Measurements from ENCODE around the gene TMEM200C.

Gene TMEM200C

GRCh38 chr18:5851998-5852397, 43.3 kb downstream of the TMEM200C start:
- no peak overlapping the region for H3K27ac ChIP-seq (replicated peaks)
- TF ChIP-seq, protein P1, sequence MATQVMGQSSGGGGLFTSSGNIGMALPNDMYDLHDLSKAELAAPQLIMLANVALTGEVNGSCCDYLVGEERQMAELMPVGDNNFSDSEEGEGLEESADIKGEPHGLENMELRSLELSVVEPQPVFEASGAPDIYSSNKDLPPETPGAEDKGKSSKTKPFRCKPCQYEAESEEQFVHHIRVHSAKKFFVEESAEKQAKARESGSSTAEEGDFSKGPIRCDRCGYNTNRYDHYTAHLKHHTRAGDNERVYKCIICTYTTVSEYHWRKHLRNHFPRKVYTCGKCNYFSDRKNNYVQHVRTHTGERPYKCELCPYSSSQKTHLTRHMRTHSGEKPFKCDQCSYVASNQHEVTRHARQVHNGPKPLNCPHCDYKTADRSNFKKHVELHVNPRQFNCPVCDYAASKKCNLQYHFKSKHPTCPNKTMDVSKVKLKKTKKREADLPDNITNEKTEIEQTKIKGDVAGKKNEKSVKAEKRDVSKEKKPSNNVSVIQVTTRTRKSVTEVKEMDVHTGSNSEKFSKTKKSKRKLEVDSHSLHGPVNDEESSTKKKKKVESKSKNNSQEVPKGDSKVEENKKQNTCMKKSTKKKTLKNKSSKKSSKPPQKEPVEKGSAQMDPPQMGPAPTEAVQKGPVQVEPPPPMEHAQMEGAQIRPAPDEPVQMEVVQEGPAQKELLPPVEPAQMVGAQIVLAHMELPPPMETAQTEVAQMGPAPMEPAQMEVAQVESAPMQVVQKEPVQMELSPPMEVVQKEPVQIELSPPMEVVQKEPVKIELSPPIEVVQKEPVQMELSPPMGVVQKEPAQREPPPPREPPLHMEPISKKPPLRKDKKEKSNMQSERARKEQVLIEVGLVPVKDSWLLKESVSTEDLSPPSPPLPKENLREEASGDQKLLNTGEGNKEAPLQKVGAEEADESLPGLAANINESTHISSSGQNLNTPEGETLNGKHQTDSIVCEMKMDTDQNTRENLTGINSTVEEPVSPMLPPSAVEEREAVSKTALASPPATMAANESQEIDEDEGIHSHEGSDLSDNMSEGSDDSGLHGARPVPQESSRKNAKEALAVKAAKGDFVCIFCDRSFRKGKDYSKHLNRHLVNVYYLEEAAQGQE (IDR thresholded peaks at IDR 0.05; ENCODE audit: insufficient replicate concordance, low read depth), result no peak
- TF ChIP-seq, protein P2, sequence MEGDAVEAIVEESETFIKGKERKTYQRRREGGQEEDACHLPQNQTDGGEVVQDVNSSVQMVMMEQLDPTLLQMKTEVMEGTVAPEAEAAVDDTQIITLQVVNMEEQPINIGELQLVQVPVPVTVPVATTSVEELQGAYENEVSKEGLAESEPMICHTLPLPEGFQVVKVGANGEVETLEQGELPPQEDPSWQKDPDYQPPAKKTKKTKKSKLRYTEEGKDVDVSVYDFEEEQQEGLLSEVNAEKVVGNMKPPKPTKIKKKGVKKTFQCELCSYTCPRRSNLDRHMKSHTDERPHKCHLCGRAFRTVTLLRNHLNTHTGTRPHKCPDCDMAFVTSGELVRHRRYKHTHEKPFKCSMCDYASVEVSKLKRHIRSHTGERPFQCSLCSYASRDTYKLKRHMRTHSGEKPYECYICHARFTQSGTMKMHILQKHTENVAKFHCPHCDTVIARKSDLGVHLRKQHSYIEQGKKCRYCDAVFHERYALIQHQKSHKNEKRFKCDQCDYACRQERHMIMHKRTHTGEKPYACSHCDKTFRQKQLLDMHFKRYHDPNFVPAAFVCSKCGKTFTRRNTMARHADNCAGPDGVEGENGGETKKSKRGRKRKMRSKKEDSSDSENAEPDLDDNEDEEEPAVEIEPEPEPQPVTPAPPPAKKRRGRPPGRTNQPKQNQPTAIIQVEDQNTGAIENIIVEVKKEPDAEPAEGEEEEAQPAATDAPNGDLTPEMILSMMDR (IDR thresholded peaks at IDR 0.05; ENCODE audit: insufficient read depth, low read length), result no peak
- TF ChIP-seq SPI1 (IDR thresholded peaks at IDR 0.05; ENCODE audit: borderline replicate concordance, low read depth), result no peak
- TF ChIP-seq POLR2AphosphoS5 (IDR thresholded peaks at IDR 0.05; ENCODE audit: low read depth), result no peak
- no peak for TF ChIP-seq GABPA (IDR thresholded peaks at IDR 0.05; ENCODE audit: low read depth)
- peaks cover 5% of the 10 kb centered on the region for H3K27me3 ChIP-seq (ENCODE audit: insufficient read depth, poor library complexity, severe bottlenecking)
- no peak overlapping the region for H3K4me3 ChIP-seq (replicated peaks; ENCODE audit: insufficient read depth, low read length)
- DNase-seq (ENCODE audit: low read depth in 1 of 2, low spot score in 1 of 2), result no peak

GRCh38 chr18:5842653-5843052, 52.7 kb downstream of the TMEM200C start:
- TF ChIP-seq GABPA (IDR thresholded peaks at IDR 0.05; ENCODE audit: low read depth) (no peak), SPI1 (IDR thresholded peaks at IDR 0.05; ENCODE audit: borderline replicate concordance, low read depth) (no peak), POLR2AphosphoS5 (IDR thresholded peaks at IDR 0.05; ENCODE audit: low read depth) (no peak)
- TF ChIP-seq, protein P1 (IDR thresholded peaks at IDR 0.05; ENCODE audit: insufficient replicate concordance, low read depth), result no peak
- TF ChIP-seq, protein P2 (IDR thresholded peaks at IDR 0.05; ENCODE audit: insufficient read depth, low read length), result no peak
- no peak overlapping the region for H3K4me3 ChIP-seq (replicated peaks; ENCODE audit: insufficient read depth, low read length)
- peaks cover 8% of the 10 kb centered on the region for H3K27me3 ChIP-seq (ENCODE audit: insufficient read depth, poor library complexity, severe bottlenecking)
- DNase-seq (ENCODE audit: low read depth in 1 of 2, low spot score in 1 of 2), result no peak
- no peak overlapping the region for H3K27ac ChIP-seq (replicated peaks)

DNA sequence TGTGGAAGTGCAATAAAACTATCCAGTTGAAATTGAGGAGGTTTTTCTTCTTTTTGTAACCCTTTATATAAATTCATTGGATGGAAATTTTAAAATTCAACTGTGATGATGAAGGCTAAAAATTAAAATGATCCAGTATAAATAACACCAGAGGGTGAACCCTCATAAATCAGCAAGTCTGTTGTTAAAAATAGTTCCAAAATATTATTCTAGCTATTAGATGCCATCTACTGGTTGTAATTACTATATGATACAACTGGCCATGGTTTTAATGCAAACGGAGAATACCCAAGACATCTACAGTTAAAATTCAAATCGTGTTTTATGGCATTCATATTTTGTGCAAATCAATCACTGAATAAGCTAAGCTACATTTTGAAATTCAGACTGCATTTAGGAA, 53.8 kb downstream of the TMEM200C start:
- Histone ChIP-seq H3K4me3 (replicated peaks; ENCODE audit: insufficient read depth, low read length) (no peak overlapping the region), H3K27me3 (ENCODE audit: insufficient read depth, poor library complexity, severe bottlenecking) (peaks cover 8% of the 10 kb centered on the region), H3K27ac (replicated peaks) (no peak overlapping the region)
- TF ChIP-seq GABPA (IDR thresholded peaks at IDR 0.05; ENCODE audit: low read depth) (no peak), SPI1 (IDR thresholded peaks at IDR 0.05; ENCODE audit: borderline replicate concordance, low read depth) (no peak), POLR2AphosphoS5 (IDR thresholded peaks at IDR 0.05; ENCODE audit: low read depth) (no peak)
- TF ChIP-seq, protein P2 (IDR thresholded peaks at IDR 0.05; ENCODE audit: insufficient read depth, low read length), result no peak
- TF ChIP-seq, protein P1 (IDR thresholded peaks at IDR 0.05; ENCODE audit: insufficient replicate concordance, low read depth), result no peak
- DNase-seq (ENCODE audit: low read depth in 1 of 2, low spot score in 1 of 2), result no peak

Measured in HL-60 (cell line).